ENCODE measurements around the gene HSD17B3.

- TF ChIP-seq CTCF (IDR thresholded peaks at IDR 0.05; ENCODE audit: extremely low read depth in 1 of 2, insufficient read depth in 1 of 2, low read depth in 1 of 2, low read length in 2 of 2) (no peak), POLR2AphosphoS5 (IDR thresholded peaks at IDR 0.05; ENCODE audit: insufficient read depth, low read depth, low read length) (no peak), EZH2 (IDR thresholded peaks at IDR 0.05; ENCODE audit: borderline replicate concordance, low read depth, low read length, severe bottlenecking) (no peak), POLR2A (IDR thresholded peaks at IDR 0.05; ENCODE audit: low read depth, low read length) (no peak), MAX (IDR thresholded peaks at IDR 0.05; ENCODE audit: insufficient read depth, insufficient read length) (no peak)
Measured at GRCh38 chr9:96340707-96341106, 38.7 kb upstream of the HSD17B3 start.

Data from endothelial cell of umbilical vein (primary cell).